IPS-18c (cell line): Measurements from ENCODE around the gene EIF3L.

Experiments used
- H3K4me3 ChIP-seq: 2 replicates; pipeline ENCODE4 v1.7.0; 2013; ENCODE audit warnings: low read depth, mild to moderate bottlenecking, low read length, moderate library complexity; ENCODE audit not compliant: insufficient read depth
- H3K9me3 ChIP-seq: one replicate; pipeline ENCODE4 v1.6.1; 2013; ENCODE audit warnings: mild to moderate bottlenecking, low read length, moderate library complexity; ENCODE audit not compliant: control insufficient read depth, insufficient read depth

EIF3L gene

GRCh38 chr22:37892566-37893335, 43.5 kb downstream of the EIF3L start:
- Histone ChIP-seq H3K4me3 (no peak overlapping the region), H3K9me3 (no peaks in the 10 kb centered on the region)

GRCh38 chr22:37893583-37893983, 44.4 kb downstream of the EIF3L start:
- no peak overlapping the region for H3K4me3 ChIP-seq
- H3K9me3 ChIP-seq = no peaks in the 10 kb centered on the region

- Histone ChIP-seq H3K9me3 (no peaks in the 10 kb centered on the region), H3K4me3 (no peak overlapping the region)
Observed at GRCh38 chr22:37894939-37895670, 45.9 kb downstream of the EIF3L start.

- Histone ChIP-seq H3K4me3 (no peak overlapping the region), H3K9me3 (no peaks in the 10 kb centered on the region)
Observed at GRCh38 chr22:37896181-37896592, 47.0 kb downstream of the EIF3L start.

- H3K4me3 ChIP-seq = no peak overlapping the region
- peaks cover 2% of the 10 kb centered on the region for H3K9me3 ChIP-seq
Observed at GRCh38 chr22:37896939-37897338, 47.7 kb downstream of the EIF3L start.

- H3K9me3 ChIP-seq = peaks cover 2% of the 10 kb centered on the region
Observed at GRCh38 chr22:37897807-37898206, 48.6 kb downstream of the EIF3L start.

GRCh38 chr22:37898441-37899181, 49.4 kb downstream of the EIF3L start:
- Histone ChIP-seq H3K9me3 (peaks cover 2% of the 10 kb centered on the region), H3K4me3 (no peak overlapping the region; the same call in 1 of the 2 replicates)

More at GRCh38 chr22:37897807-37898206, 48.6 kb downstream of the EIF3L start:
- no peak overlapping the region for H3K4me3 ChIP-seq

GRCh38 chr22:37904572-37905533, 55.6 kb downstream of the EIF3L start:
- Histone ChIP-seq H3K4me3 (0 out of 2 replicates have a peak overlapping the region, but pooled peaks have one; percentile 66), H3K9me3 (peaks cover 2% of the 10 kb centered on the region)

- peaks cover 2% of the 10 kb centered on the region for H3K9me3 ChIP-seq
- H3K4me3 ChIP-seq = peak within 1 kb of the TSS; percentile 68
Observed at GRCh38 chr22:37905534-37906363, 56.5 kb downstream of the EIF3L start, which contains the start of gene MICALL1. Gene MICALL1, plus strand, starts transcription at chr22:37906297. Its CDS starts 126 bp downstream, at chr22:37906423.

GRCh38 chr22:37906364-37907008, 57.3 kb downstream of the EIF3L start:
- H3K4me3 ChIP-seq = peak overlapping the region; percentile 68
- peaks cover 2% of the 10 kb centered on the region for H3K9me3 ChIP-seq

- Histone ChIP-seq H3K9me3 (no peaks in the 10 kb centered on the region), H3K4me3 (peak overlapping the region; percentile 68)
Observed at GRCh38 chr22:37907036-37907954, 58.1 kb downstream of the EIF3L start.

GRCh38 chr22:37909766-37910165, 60.5 kb downstream of the EIF3L start:
- no peaks in the 10 kb centered on the region for H3K9me3 ChIP-seq
- no peak overlapping the region for H3K4me3 ChIP-seq

- no peaks in the 10 kb centered on the region for H3K9me3 ChIP-seq
- peak overlapping the region; percentile 24 for H3K4me3 ChIP-seq
Observed at GRCh38 chr22:37910890-37911672, 61.9 kb downstream of the EIF3L start.

GRCh38 chr22:37911697-37912096, 62.5 kb downstream of the EIF3L start:
- H3K4me3 ChIP-seq = no peak overlapping the region
- H3K9me3 ChIP-seq = no peaks in the 10 kb centered on the region
